HUES6 (cell line): ENCODE data around the gene RAG1.

Source experiments
- H3K27ac ChIP-seq: 2 replicates; pipeline ENCODE4 v1.7.0; 2013; ENCODE audit warnings: low read depth, mild to moderate bottlenecking, low read length, inconsistent platforms
- H3K27me3 ChIP-seq: 2 replicates; pipeline ENCODE4 v1.6.1; 2013; ENCODE audit warnings: low read length; ENCODE audit not compliant: control insufficient read depth, insufficient read depth
- H3K36me3 ChIP-seq: 2 replicates; pipeline ENCODE4 v1.6.1; 2013; ENCODE audit warnings: low read length; ENCODE audit not compliant: control insufficient read depth, insufficient read depth
- H3K4me1 ChIP-seq: 2 replicates; pipeline ENCODE4 v1.6.1; 2013; ENCODE audit warnings: low read length; ENCODE audit not compliant: control insufficient read depth, insufficient read depth
- H3K4me3 ChIP-seq: 2 replicates; pipeline ENCODE4 v1.5.1; 2013; ENCODE audit warnings: low read depth, low read length
- H3K9ac ChIP-seq: one replicate; pipeline ENCODE4 v1.6.1; 2013; ENCODE audit warnings: mild to moderate bottlenecking, low read length
- H3K9me3 ChIP-seq: 2 replicates; pipeline ENCODE4 v1.6.1; 2013; ENCODE audit warnings: low read depth, low read length; ENCODE audit not compliant: control insufficient read depth, insufficient read depth

RAG1 gene

GRCh38 chr11:36590513-36590912 is 22.7 kb downstream of the RAG1 start:
- Histone ChIP-seq H3K36me3 (no peaks in the 10 kb centered on the region), H3K27me3 (peaks cover 57% of the 10 kb centered on the region), H3K27ac (no peak overlapping the region), H3K4me1 (no peaks in the 10 kb centered on the region), H3K9ac (no peak overlapping the region), H3K9me3 (no peaks in the 10 kb centered on the region), H3K4me3 (no peak overlapping the region)

GRCh38 chr11:36591433-36591832 is 23.6 kb downstream of the RAG1 start:
- no peak overlapping the region for H3K9ac ChIP-seq
- no peaks in the 10 kb centered on the region for H3K4me1 ChIP-seq
- peaks cover 54% of the 10 kb centered on the region for H3K27me3 ChIP-seq

DNA sequence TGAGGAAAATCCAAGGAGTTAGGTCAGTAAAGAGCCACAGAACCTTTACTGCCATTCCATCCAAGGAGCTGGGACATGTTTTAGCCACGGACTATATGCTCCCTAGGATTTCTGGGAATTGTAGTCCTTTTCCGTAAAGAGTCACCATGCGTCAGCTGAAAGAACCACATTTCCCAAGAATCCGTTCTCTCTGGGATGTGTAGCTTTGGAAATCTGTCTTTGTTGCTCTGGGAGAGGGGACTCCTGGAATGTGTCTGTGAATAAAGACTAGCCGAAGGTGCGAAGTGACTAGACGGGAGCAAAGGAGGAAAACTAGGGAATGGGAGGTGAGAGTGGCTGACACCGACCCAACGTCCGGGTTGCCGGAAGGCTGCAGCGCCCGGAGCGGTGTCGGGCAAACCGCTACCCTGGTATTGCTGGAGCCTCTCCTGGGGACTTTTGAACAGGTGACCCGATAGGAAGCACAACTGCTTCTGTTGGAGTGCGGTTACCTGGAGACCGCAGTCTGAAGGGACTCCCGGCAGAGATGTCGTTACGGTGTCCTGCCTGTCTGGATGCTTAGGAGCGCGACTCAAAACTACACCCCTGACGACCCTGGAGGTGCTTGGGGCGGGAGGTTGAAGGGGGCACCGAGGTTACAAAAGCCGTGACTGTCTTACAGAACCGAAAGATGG is 26.6 kb downstream of the RAG1 start, which contains the start of gene IFTAP:
IFTAP (plus strand) TSS at position 187 of the 674 bp plus-strand sequence. CDS start 15,602 bp downstream, outside the sequence.
- H3K27ac ChIP-seq = no peak within 1 kb of the TSS

More at GRCh38 chr11:36591433-36591832, 23.6 kb downstream of the RAG1 start:
- no peak overlapping the region for H3K4me3 ChIP-seq
- no peaks in the 10 kb centered on the region for H3K36me3 ChIP-seq
- H3K27ac ChIP-seq = no peak overlapping the region
- H3K9me3 ChIP-seq = no peaks in the 10 kb centered on the region

DNA sequence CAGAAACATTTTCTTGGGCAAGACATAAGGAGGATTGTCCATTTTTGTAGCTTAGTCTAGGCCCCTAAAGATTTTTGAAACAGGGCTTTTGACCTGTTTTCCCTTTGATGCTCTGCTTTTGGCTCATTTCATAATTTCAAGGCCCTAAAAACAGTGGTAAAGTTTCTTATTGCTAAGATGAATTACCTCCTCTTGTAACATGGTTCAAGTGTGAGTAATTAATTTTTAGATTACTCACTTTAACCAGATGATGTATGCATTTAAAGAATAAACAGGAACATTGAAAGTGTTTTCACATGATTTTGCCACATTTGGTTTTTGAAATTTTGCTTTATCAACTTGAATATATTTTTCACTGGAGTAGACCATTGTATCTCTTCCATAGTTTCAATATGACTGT is 29.1 kb downstream of the RAG1 start:
- no peak overlapping the region for H3K9ac ChIP-seq
- no peaks in the 10 kb centered on the region for H3K36me3 ChIP-seq
- H3K27ac ChIP-seq = no peak overlapping the region
- peaks cover 5% of the 10 kb centered on the region; the same call in 1 of the 2 replicates for H3K4me1 ChIP-seq
- H3K9me3 ChIP-seq = no peaks in the 10 kb centered on the region
- H3K27me3 ChIP-seq = peaks cover 5% of the 10 kb centered on the region
- no peak overlapping the region for H3K4me3 ChIP-seq

More for the DNA sequence above, 26.6 kb downstream of the RAG1 start, which contains the start of gene IFTAP:
- no peaks in the 10 kb centered on the region for H3K9me3 ChIP-seq
- peak within 1 kb of the TSS; percentile 63 for H3K9ac ChIP-seq
- H3K36me3 ChIP-seq = no peaks in the 10 kb centered on the region
- peak within 1 kb of the TSS; percentile 78 for H3K4me3 ChIP-seq
- no peaks in the 10 kb centered on the region for H3K4me1 ChIP-seq
- H3K27me3 ChIP-seq = peaks cover 26% of the 10 kb centered on the region

DNA sequence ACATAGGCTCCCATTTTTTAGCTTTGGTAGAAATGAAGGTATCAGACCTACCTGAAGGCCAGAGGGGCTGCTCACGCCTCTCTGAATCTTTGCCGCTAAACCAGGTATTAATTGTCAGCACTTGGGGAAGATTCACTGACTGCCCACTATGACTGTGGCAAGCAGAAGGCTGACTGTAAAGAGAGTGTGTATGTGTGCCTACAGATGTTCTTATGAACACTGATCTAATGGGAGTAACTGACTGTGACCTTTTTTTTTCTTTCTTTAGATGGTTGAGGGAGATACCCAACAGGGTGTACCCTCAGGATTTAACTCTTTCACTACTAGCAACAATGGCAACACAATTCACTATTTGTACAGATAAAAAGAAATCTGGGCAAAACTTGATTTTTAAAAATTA is 30.2 kb downstream of the RAG1 start, which contains the start of gene RAG2:
RAG2 (minus strand) TSS at position 186 of the 400 bp plus-strand sequence. CDS start 4,068 bp downstream, outside the sequence.
- Histone ChIP-seq H3K27me3 (no peaks in the 10 kb centered on the region), H3K4me1 (peaks cover 5% of the 10 kb centered on the region; the same call in 1 of the 2 replicates), H3K4me3 (no peak within 1 kb of the TSS), H3K9me3 (no peaks in the 10 kb centered on the region), H3K27ac (no peak within 1 kb of the TSS), H3K9ac (no peak within 1 kb of the TSS), H3K36me3 (no peaks in the 10 kb centered on the region)

- H3K27me3 ChIP-seq = no peaks in the 10 kb centered on the region
- H3K4me1 ChIP-seq = peaks cover 5% of the 10 kb centered on the region; the same call in 1 of the 2 replicates
- no peak overlapping the region for H3K9ac ChIP-seq
- no peak overlapping the region for H3K4me3 ChIP-seq
- H3K36me3 ChIP-seq = no peaks in the 10 kb centered on the region
- H3K27ac ChIP-seq = no peak overlapping the region
- H3K9me3 ChIP-seq = no peaks in the 10 kb centered on the region
Measured at GRCh38 chr11:36600180-36600579, 32.4 kb downstream of the RAG1 start.

- Histone ChIP-seq H3K9ac (no peak overlapping the region), H3K9me3 (no peaks in the 10 kb centered on the region), H3K4me1 (peaks cover 5% of the 10 kb centered on the region; the same call in 1 of the 2 replicates), H3K4me3 (no peak overlapping the region), H3K27ac (no peak overlapping the region), H3K27me3 (no peaks in the 10 kb centered on the region), H3K36me3 (no peaks in the 10 kb centered on the region)
Measured at GRCh38 chr11:36601155-36601554, 33.3 kb downstream of the RAG1 start.

- Histone ChIP-seq H3K9ac (no peak overlapping the region), H3K9me3 (no peaks in the 10 kb centered on the region), H3K27ac (no peak overlapping the region), H3K4me1 (peaks cover 5% of the 10 kb centered on the region; the same call in 1 of the 2 replicates), H3K27me3 (no peaks in the 10 kb centered on the region), H3K4me3 (no peak overlapping the region), H3K36me3 (no peaks in the 10 kb centered on the region)
Measured at GRCh38 chr11:36602135-36602534, 34.3 kb downstream of the RAG1 start.

DNA sequence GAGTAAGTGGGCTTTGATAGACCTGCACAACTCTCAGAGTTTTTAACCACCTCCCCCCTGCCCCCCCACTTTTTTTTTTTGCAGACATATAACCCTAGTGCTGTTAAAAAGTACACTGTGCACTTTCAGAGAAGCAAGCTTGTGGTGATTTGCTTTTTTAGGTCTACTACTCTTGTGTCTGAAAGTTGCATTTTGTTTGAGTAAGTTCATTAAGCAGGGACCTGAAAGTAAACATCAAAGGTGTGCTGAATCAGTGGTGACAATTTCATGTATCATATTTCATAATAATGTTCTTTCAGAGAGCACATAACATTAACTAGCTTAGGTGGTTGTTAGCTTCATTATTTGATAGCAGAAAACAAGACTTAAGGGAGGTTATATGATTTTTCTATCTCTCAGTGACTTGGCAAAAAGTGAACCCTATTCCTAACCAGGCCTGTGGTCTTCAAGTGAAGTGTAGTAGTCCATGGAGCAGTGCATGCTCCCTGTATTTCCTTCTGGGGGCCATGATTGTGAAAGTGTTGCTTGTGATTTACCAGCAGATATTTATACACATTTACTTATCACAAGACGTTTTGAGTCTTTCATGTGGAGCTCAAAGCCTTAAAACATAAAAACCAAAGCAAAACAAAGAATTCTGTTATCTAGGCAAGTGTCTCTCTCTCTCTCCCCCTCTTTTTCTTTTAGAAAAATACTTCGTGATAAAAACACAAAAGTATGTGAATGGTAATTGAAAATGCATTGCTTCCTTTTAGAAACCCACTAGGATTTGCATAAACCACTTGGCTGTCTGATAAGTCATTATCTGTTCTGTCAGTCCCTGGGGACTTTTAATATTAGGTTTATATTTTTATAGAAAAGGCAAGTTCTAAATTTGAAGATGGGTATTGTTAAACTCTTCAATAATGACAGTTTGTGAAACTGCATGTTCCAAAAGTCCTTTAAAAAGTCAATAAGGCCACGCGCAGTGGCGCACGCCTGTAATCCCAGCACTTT is 37.7 kb downstream of the RAG1 start:
- H3K27me3 ChIP-seq = no peaks in the 10 kb centered on the region
- no peak overlapping the region for H3K4me3 ChIP-seq
- H3K36me3 ChIP-seq = no peaks in the 10 kb centered on the region
- no peak overlapping the region for H3K27ac ChIP-seq
- no peak overlapping the region for H3K9ac ChIP-seq
- H3K9me3 ChIP-seq = no peaks in the 10 kb centered on the region
- no peaks in the 10 kb centered on the region for H3K4me1 ChIP-seq

DNA sequence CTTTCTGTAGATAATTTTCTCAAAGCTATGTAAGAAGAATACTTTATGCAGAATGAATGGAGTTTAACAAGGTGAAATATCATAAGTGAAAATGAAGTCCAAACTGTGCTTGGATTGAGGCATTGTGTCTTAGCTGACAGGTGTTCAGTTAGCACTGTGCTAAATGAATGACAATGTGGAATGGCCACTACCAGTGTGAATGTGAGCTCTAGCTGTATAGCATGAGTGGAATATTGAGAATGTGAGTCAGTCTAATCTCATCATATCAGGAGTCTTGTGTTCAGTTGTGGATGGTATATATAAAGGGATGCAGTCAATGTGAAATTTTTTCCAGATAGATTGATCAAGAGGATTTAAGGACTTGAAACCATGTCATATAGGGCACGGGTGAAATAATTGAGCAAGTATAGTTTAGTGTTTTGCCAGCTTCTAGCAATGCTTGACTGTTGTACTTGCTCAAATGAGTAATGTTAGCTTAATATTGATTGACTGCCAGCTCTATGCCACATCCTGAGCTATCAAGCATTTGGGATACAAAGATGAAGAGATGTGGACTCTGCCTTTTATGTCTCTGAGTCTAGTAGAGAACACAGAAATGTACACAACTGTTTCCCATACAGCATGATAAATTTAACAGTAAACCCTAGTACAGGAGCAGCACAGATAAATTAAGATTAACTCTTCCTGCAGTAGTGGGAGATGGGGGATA is 40.8 kb downstream of the RAG1 start:
- Histone ChIP-seq H3K36me3 (no peaks in the 10 kb centered on the region), H3K4me3 (no peak overlapping the region), H3K27ac (no peak overlapping the region), H3K27me3 (no peaks in the 10 kb centered on the region), H3K9ac (no peak overlapping the region), H3K4me1 (no peaks in the 10 kb centered on the region), H3K9me3 (no peaks in the 10 kb centered on the region)
